Breast epithelium (tissue), 3 donors: ENCODE measurements around the gene ZNF90.

Experiments
- POLR2A ChIP-seq: fragments of 450-650 bp; IDR thresholded peaks from one replicate; pipeline ENCODE4 v1.6.1; 2016; ENCODE audit warnings: antibody characterized with exemption, mild to moderate bottlenecking, moderate library complexity
- POLR2AphosphoS5 ChIP-seq, 3 donors: sonication (generic); formaldehyde crosslinking; IDR thresholded peaks; one replicate each; pipeline ENCODE4 v1.6.1; 2017; ENCODE audit warnings: antibody characterized with exemption in 3 of 3
- TF ChIP-seq, protein P1 (sequence below), 3 donors: fragments of 450-650 bp; IDR thresholded peaks; one replicate each; pipeline ENCODE4 v1.5.1; 2016 to 2017; ENCODE audit warnings: antibody characterized with exemption in 3 of 3, mild to moderate bottlenecking in 3 of 3, moderate library complexity in 3 of 3

DNA sequence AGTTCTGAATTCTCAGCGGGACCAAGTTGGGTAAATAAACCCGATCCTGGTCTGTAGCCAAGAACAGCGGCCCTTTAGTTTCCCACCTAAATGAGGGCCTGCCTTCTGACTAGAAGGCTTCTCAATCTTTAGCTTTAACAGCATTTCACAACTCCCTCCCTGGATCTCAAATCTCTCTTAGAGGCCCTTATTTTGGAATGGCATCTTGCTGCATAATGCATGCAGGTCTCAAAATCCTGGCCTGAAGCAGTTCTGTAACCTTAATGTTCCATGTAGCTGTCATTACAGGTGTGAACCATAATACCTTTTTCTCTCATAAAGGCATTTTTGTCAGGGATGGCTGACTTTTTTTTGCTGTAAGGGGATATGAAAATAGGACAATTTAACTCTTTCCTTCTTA lies 29.5 kb downstream of the ZNF90 start:
- no peak for TF ChIP-seq POLR2A
- TF ChIP-seq, protein P1, sequence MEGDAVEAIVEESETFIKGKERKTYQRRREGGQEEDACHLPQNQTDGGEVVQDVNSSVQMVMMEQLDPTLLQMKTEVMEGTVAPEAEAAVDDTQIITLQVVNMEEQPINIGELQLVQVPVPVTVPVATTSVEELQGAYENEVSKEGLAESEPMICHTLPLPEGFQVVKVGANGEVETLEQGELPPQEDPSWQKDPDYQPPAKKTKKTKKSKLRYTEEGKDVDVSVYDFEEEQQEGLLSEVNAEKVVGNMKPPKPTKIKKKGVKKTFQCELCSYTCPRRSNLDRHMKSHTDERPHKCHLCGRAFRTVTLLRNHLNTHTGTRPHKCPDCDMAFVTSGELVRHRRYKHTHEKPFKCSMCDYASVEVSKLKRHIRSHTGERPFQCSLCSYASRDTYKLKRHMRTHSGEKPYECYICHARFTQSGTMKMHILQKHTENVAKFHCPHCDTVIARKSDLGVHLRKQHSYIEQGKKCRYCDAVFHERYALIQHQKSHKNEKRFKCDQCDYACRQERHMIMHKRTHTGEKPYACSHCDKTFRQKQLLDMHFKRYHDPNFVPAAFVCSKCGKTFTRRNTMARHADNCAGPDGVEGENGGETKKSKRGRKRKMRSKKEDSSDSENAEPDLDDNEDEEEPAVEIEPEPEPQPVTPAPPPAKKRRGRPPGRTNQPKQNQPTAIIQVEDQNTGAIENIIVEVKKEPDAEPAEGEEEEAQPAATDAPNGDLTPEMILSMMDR (IDR thresholded peaks at IDR 0.05): no peak
- TF ChIP-seq POLR2AphosphoS5 (IDR thresholded peaks at IDR 0.05): no peak
